Adrenal gland (tissue), 12 donors: ENCODE data around the gene MYLK. TPM values are rescaled to one million over a fixed set of nuclear protein-coding genes. Genes with fewer than 3 reads are reported as not detected.
A peak's percentile ranks its signal among the peaks of the same experiment; 100 is the strongest.

Experiments
- DNase-seq, 7 donors: peaks; one replicate each; pipeline ENCODE4 v3.0.0-alpha.2; 2019 to 2020
- H3K27ac ChIP-seq, 5 donors: fragments of 200-600 bp; sonication (generic) in 4 of 5; 1 replicate in 3 of 5; 2 replicates in 2 of 5; pipeline versions ENCODE4 v1.5.1 to v1.8.0; 2016 to 2020; ENCODE audit warnings: mild to moderate bottlenecking in 1 of 5
- H3K27me3 ChIP-seq: fragments of 200-600 bp; 2 replicates; pipeline ENCODE4 v1.8.0; 2021
- H3K36me3 ChIP-seq, 2 donors: fragments of 200-600 bp; replicated peaks in 1 of 2; 1 replicate in 1 of 2; 2 replicates in 1 of 2; pipeline versions ENCODE4 v1.5.1 to v1.8.0; 2018 to 2022
- H3K4me1 ChIP-seq, 2 donors: fragments of 200-600 bp; replicated peaks in 1 of 2; 1 replicate in 1 of 2; 2 replicates in 1 of 2; pipeline versions ENCODE4 v1.5.1 to v1.8.0; 2018 to 2021
- H3K4me3 ChIP-seq, 4 donors: fragments of 200-600 bp; sonication (generic) in 3 of 4; one replicate each; pipeline ENCODE4 v1.5.1; 2016 to 2018
- H3K9me3 ChIP-seq, 3 donors: fragments of 200-600 bp; sonication (generic) in 1 of 3; replicated peaks in 1 of 3; 1 replicate in 2 of 3; 2 replicates in 1 of 3; pipeline versions ENCODE4 v1.5.1 to v1.8.0; 2016 to 2021
- POLR2A ChIP-seq, 2 donors: fragments of 450-650 bp; IDR thresholded peaks; one replicate each; pipeline ENCODE4 v1.6.1; 2017; ENCODE audit warnings: antibody characterized with exemption in 2 of 2, mild to moderate bottlenecking in 2 of 2, moderate library complexity in 1 of 2
- WGBS, 4 donors: extraction: QIAGEN DNeasy Blood & Tissue Kit in 2 of 4; methylation state at CpG; one replicate each; pipeline versions ENCODE4 v1.1.5 to v1.1.7; 2013 to 2017; 5-methylcytosine and 5-hydroxymethylcytosine counted together
- intact Hi-C, 2 donors: fragments of 100-400 bp; cut with DNase I; formaldehyde crosslinking; loops; one replicate each; pipeline versions ENCODE4 v1.14.1 to v1.15.0; 2022 to 2023
- polyA plus RNA-seq, 3 donors: library from polyadenylated mRNA; stranded (reverse); fragments of 200-250 nt in 2 of 3; fragments of 350-450 nt in 1 of 3; fragmentation: Illumina TruSeq in 1 of 3; extraction: RNeasy Lipid Tissue Mini Kit (QIAGEN cat#74804) in 1 of 3; gene quantifications; one replicate each; pipeline ENCODE4 v1.2.3, GENCODE V29; 2013 to 2014
- total RNA-seq, 9 donors: library from RNA; depleted of rRNA in 4 of 9; stranded (reverse); fragments of >200 nt in 4 of 9; fragments of 120-200 nt in 1 of 9; fragmentation: NEBNext Ultra II Directional in 1 of 9; extraction: Animal tissue kit (Norgen Biotek cat#: 25700) in 1 of 9; gene quantifications; one replicate each; pipeline versions ENCODE4 v1.1.0 to v1.2.4, GENCODE V29; 2013 to 2023
- TF ChIP-seq, protein P1 (sequence below), 6 experiments: fragments of 450-650 bp in 4 of 6; fragments of 200-600 bp in 2 of 6; sonication (generic) in 1 of 6; IDR thresholded peaks; 1 replicate in 5 of 6; 2 replicates in 1 of 6; pipeline versions ENCODE4 v1.5.1 to v1.8.0; 2016 to 2021; ENCODE audit warnings: antibody characterized with exemption in 6 of 6, mild to moderate bottlenecking in 2 of 6, moderate library complexity in 1 of 6
- donor health status: healthy with polysubstance abuse.
- donor health status: Bipolar disorder and iron deficiency.
- donor health status: DM: yes; HTN: yes; CAD: no.
- donor health status: DM: no; HTN: no; CAD: no.
- donor health status: DM: no; HTN: no; CAD: no.
- donor health status: DM: yes; HTN: yes; CAD: no.

The MYLK gene
- total and polyA plus RNA-seq, 12 donors: 13.3 to 124 (median 53.8) TPM

DNA sequence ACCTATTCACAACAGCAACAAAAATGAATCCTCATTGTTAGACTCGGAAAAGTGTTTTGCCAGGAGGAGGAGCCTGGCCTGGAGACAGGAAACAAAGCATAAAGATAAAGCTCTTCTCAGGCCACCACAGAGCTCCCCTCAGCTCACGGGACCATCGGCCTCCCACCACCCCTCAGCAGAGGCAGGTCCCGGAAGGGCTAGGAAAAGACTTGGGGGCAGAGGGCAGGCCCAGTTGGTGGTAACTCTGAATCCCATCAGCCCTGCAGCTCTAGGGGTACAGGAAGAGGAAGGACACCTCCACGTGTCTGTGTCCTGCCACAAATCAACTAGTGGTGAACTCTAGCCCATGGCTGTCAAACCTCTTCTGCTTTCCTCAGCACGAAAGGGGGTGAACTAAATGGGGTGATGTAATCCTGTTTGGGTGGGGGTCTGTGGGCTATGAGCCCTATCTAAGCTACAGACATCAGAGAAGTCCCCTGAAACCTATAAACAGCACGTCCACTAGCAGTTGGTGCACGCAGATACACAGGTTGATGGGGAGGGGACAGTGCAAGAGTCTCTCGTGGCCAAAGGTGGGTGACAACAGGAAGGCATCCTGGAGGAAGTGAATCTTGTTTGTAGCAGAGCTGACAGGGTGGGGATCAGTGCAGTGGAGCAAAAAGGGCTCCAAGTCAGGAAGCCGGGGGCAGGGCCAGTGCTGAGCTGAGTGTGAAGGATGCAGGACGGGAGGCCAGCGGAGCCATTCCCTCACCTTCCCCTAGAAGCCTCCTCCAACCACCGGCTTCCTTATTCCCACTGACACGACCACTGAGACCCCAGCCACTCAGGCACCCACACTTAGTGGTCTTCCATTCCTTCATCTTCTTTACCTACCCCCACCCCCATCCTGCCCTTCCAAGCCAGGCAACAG, 188.1 kb downstream of the MYLK start:
- DNase-seq: peak in 1 of 7 donors; percentile 48
- H3K4me3 ChIP-seq: no peak overlapping the region
- peaks cover 4 to 25% of the 10 kb centered on the region in 2 donors for H3K4me1 ChIP-seq
- TF ChIP-seq, protein P1, sequence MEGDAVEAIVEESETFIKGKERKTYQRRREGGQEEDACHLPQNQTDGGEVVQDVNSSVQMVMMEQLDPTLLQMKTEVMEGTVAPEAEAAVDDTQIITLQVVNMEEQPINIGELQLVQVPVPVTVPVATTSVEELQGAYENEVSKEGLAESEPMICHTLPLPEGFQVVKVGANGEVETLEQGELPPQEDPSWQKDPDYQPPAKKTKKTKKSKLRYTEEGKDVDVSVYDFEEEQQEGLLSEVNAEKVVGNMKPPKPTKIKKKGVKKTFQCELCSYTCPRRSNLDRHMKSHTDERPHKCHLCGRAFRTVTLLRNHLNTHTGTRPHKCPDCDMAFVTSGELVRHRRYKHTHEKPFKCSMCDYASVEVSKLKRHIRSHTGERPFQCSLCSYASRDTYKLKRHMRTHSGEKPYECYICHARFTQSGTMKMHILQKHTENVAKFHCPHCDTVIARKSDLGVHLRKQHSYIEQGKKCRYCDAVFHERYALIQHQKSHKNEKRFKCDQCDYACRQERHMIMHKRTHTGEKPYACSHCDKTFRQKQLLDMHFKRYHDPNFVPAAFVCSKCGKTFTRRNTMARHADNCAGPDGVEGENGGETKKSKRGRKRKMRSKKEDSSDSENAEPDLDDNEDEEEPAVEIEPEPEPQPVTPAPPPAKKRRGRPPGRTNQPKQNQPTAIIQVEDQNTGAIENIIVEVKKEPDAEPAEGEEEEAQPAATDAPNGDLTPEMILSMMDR (IDR thresholded peaks at IDR 0.05): no peak
- no peak for TF ChIP-seq POLR2A (IDR thresholded peaks at IDR 0.05)
- no peaks in the 10 kb centered on the region for H3K36me3 ChIP-seq
- WGBS, 4 donors: 57 to 67% (median 59%) methylated on average over 13 to 14 of the region's 14 CpGs
- H3K9me3 ChIP-seq: no peaks in the 10 kb centered on the region
- H3K27me3 ChIP-seq: no peaks in the 10 kb centered on the region
- intact Hi-C loops: no loop called here
- H3K27ac ChIP-seq: peak overlapping the region in 3 of 5 donors; percentile 26 to 83 (median 73)

DNA sequence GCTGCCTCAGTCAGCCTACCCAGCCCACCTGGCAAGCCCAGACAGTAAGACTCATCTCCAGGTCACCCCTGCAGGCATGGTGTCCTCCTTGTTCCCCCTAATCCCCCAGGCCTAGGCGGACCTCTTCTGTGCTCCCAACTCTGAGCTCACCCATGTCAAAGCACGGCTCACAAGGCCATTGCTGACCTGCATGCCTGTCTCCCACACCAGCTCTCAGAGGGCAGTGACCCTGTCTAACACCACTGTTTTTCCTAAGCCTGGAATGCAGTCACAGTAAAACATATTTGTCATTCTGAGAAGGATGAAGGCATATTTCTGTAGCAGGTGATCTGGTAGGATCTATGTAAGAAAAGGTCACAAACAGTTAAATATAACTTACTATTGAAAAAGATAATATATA, 189.0 kb downstream of the MYLK start:
- peak in 2 of 7 donors; percentile 42 to 50 for DNase-seq
- no peaks in the 10 kb centered on the region for H3K36me3 ChIP-seq
- H3K4me1 ChIP-seq: peaks cover 4 to 25% of the 10 kb centered on the region in 2 donors
- no peaks in the 10 kb centered on the region for H3K27me3 ChIP-seq
- TF ChIP-seq, protein P1 (IDR thresholded peaks at IDR 0.05): no peak
- no peak for TF ChIP-seq POLR2A (IDR thresholded peaks at IDR 0.05)
- H3K4me3 ChIP-seq: no peak overlapping the region
- 19 to 37% (median 27%) methylated on average over 2 of the region's 2 CpGs for WGBS, 4 donors
- intact Hi-C loops: no loop called here
- peak overlapping the region in 4 of 5 donors; percentile 32 to 83 (median 62) for H3K27ac ChIP-seq
- H3K9me3 ChIP-seq: no peaks in the 10 kb centered on the region

DNA sequence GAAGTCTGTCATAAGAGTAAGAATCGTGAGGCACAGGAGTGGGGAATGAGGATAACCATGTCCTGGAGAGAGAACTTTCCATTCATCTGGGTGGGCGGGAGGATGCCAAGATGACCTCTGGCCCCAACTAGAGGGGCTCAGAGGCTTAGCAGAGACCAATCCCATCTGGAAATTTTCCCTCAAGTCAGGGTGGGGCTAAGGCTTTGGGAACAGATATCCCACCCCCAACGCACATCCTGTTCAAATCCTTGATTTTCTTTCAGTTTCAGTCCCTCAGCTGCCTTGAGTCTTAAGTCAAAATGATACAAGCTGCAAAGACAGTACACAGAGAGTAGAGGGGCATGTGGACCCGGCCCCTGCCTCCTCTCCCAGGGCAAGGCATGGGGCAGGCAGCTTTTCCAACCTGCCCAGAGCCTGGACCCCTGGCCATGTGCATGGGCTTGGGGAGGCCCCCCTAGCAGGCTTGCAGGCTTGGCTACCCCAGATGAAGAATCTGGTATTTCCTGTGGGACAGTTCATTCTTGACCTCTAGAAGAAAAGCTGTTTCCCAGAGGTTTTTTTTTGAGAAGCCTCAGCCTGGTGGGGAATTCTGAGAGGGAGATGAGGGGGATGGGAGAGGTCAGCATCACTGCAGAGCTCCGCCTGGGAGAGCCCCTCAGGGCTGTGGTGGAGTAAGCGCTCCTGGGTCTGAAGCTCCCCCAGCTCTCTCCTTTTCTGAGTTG, 189.6 kb downstream of the MYLK start:
- no peak overlapping the region for H3K4me3 ChIP-seq
- no peaks in the 10 kb centered on the region for H3K9me3 ChIP-seq
- H3K4me1 ChIP-seq: peaks cover 4 to 25% of the 10 kb centered on the region in 2 donors
- H3K27me3 ChIP-seq: no peaks in the 10 kb centered on the region
- 62 to 69% (median 63%) methylated on average over 5 to 6 of the region's 6 CpGs for WGBS, 4 donors
- no peak for DNase-seq
- H3K36me3 ChIP-seq: no peaks in the 10 kb centered on the region
- intact Hi-C loops: no loop called here
- TF ChIP-seq POLR2A (IDR thresholded peaks at IDR 0.05): no peak
- TF ChIP-seq, protein P1 (IDR thresholded peaks at IDR 0.05): no peak
- peak overlapping the region in 4 of 5 donors; percentile 32 to 83 (median 62) for H3K27ac ChIP-seq

DNA sequence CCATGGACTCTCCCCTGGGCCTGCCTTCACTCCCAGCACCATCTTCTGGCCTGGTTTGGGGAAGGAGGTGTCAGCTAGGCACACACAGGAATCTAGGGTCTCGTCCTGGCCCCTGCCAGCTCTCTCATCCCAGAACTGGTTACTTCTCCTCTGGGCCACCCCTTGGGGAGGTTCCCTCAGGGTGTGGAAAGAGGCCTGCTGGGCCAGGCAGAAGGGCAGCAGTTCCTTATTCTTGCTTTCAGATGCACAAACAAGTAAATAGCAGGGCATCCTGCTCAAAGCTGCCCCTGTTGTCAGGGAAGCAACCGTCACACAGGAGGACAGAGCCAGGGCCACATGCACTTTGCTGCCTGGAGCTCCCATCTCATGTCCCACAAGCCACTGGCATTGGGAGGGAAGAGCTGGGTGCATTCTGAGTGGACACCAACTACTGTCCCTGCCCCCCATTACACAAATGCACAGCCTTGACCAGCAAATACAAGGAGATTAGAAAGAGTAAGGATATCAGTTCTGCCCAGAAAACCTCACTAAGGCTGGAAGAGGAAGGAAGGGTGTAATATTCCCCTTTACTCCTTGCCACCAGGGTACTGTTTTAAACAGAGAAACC, 190.4 kb downstream of the MYLK start:
- Histone ChIP-seq H3K36me3 (no peaks in the 10 kb centered on the region), H3K4me1 (peaks cover 7 to 30% of the 10 kb centered on the region in 2 donors), H3K4me3 (no peak overlapping the region), H3K27ac (peak overlapping the region in 4 of 5 donors; percentile 26 to 83 (median 62)), H3K27me3 (no peaks in the 10 kb centered on the region), H3K9me3 (no peaks in the 10 kb centered on the region)
- peak in 1 of 7 donors; percentile 19 for DNase-seq
- TF ChIP-seq POLR2A (IDR thresholded peaks at IDR 0.05): no peak
- TF ChIP-seq, protein P1 (IDR thresholded peaks at IDR 0.05): no peak
- intact Hi-C loops: no loop called here
- WGBS, 4 donors: 46 to 71% (median 66%) methylated on average over 2 of the region's 2 CpGs; no CpG with 5 or more reads in 1 of the 4 donors
